ENCODE measurements around the gene AFG1L. TPM values are rescaled to one million over a fixed set of nuclear protein-coding genes. Genes with fewer than 3 reads are reported as not detected.
"Not testable (repeated sequence)": the region's sequence is repeated elsewhere in the genome, so short reads cannot be mapped to it uniquely, and the experiment has no call there.

AFG1L gene
- total RNA-seq, 1 experiment from 2014 or later: 4.9 TPM

DNA sequence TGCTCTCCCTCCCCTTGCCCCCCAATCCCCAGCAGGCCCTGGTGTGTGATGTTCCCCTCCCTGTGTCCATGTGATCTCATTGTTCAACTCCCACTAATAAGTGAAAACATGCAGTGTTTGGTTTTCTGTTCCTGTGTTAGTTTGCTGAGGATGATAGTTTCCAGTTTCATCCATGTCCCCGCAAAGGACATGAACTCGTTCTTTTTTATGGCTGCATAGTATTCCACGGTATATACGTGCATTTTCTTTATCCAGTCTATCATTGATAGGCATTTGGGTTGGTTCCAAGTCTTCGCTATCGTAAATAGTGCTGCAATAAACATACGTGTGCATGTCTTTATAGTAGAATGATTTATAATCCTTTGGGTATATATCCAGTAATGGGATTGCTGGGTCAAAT lies 49.8 kb upstream of the AFG1L start:
- Histone ChIP-seq H4K20me1 (ENCODE audit: insufficient read depth) (0 out of 2 replicates have a peak, but pooled peaks cover 16% of the 10 kb centered on the region), H3K79me2 (ENCODE audit: insufficient read depth, low read length) (peaks cover 92% of the 10 kb centered on the region)
- H3K27ac ChIP-seq (ENCODE audit: low read depth, low read length); H3K9ac ChIP-seq (ENCODE audit: low read length); H3K36me3 ChIP-seq (ENCODE audit: control insufficient read depth in 1 of 2, insufficient read depth in 2 of 2, low read length in 2 of 2); BruUV-seq (replicated peaks); H3K27me3 ChIP-seq (ENCODE audit: insufficient read depth, low read length); H2AFZ ChIP-seq (ENCODE audit: low read depth, low read length, poor library complexity, severe bottlenecking); H3K4me1 ChIP-seq (ENCODE audit: control insufficient read depth in 1 of 2, insufficient read depth in 2 of 2, low read length in 2 of 2); POLR2A ChIA-PET; DNase-seq (ENCODE audit: low read depth, low spot score); ATAC-seq; H3K9me2 ChIP-seq (ENCODE audit: insufficient read depth); intact Hi-C loops (cut with micrococcal nuclease); H3K4me3 ChIP-seq (replicated peaks in 1 of 2; ENCODE audit: low read depth in 1 of 2, low read length in 2 of 2); CTCF ChIA-PET; H3K4me2 ChIP-seq (ENCODE audit: low read length); H3K9me3 ChIP-seq (ENCODE audit: control insufficient read depth in 1 of 2, insufficient read depth in 1 of 2, low read depth in 1 of 2, low read length in 2 of 2): not testable (repeated sequence)
- RAD21 ChIA-PET (ENCODE audit: low non-redundant PET in 1 of 2, low total read pairs in 2 of 2, uncharacterized antibody in 2 of 2, unreplicated experiment in 2 of 2): interaction anchor here in 1 of 2 experiments (0.6 kb wide), 1 partner anchor 9 kb away, joined by 3 read pairs; no protein-coding TSS in a partner anchor

DNA sequence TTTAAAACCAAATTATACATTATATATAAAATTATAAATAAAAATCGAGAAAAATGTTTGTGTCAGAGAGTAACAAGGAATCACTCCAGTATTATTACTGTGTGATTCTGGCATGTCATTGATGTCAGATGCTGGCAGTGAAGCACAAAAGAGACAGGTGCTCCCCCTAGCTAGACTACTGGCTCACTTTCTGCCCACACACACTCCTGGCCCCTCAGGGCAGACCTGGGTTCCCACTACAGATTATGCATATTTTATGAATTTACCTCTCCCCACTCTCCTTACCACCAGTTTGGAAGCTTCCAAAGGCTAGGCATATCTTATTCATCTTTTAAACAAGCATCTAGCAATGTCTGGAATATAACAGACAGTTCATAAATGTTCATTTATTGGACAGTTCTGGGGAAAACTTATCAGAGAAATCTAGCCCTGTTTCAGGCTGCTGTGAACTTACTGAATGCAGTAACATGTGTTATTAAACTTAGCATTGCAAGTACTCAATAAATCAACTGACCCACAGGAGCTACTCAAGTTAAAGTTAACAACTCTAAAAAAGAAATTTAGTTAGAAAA lies 46.8 kb upstream of the AFG1L start:
- no TSS peak for BruUV-seq (replicated peaks)
- RAD21 ChIA-PET (ENCODE audit: low non-redundant PET in 1 of 2, low total read pairs in 2 of 2, uncharacterized antibody in 2 of 2, unreplicated experiment in 2 of 2): no interaction called here

More for the DNA sequence above, 46.8 kb upstream of the AFG1L start:
- POLR2A ChIA-PET: interaction anchor here (1.4 kb wide), 1 partner anchor 13 kb away, joined by 4 read pairs; the partner anchor contains the start of gene SNX3
- Histone ChIP-seq H3K9me2 (ENCODE audit: insufficient read depth) (no peaks in the 10 kb centered on the region), H3K79me2 (ENCODE audit: insufficient read depth, low read length) (peaks cover 92% of the 10 kb centered on the region), H3K4me1 (ENCODE audit: control insufficient read depth in 1 of 2, insufficient read depth in 2 of 2, low read length in 2 of 2) (no peaks in the 10 kb centered on the region), H3K27ac (ENCODE audit: low read depth, low read length) (no peak overlapping the region), H3K9ac (ENCODE audit: low read length) (no peak overlapping the region), H3K36me3 (ENCODE audit: control insufficient read depth in 1 of 2, insufficient read depth in 2 of 2, low read length in 2 of 2) (0 out of 4 replicates have a peak, but pooled peaks cover 0 to 3% of the 10 kb centered on the region in 2 experiments), H3K9me3 (ENCODE audit: control insufficient read depth in 1 of 2, insufficient read depth in 1 of 2, low read depth in 1 of 2, low read length in 2 of 2) (no peaks in the 10 kb centered on the region), H3K27me3 (ENCODE audit: insufficient read depth, low read length) (no peaks in the 10 kb centered on the region), H3K4me3 (replicated peaks in 1 of 2; ENCODE audit: low read depth in 1 of 2, low read length in 2 of 2) (no peak overlapping the region), H3K4me2 (ENCODE audit: low read length) (no peak overlapping the region), H4K20me1 (ENCODE audit: insufficient read depth) (0 out of 2 replicates have a peak, but pooled peaks cover 11% of the 10 kb centered on the region), H2AFZ (ENCODE audit: low read depth, low read length, poor library complexity, severe bottlenecking) (no peak overlapping the region)
- no peak for ATAC-seq
- intact Hi-C loops (cut with micrococcal nuclease): no loop called here
- DNase-seq (ENCODE audit: low read depth, low spot score): no peak
- TF ChIP-seq, protein P1, sequence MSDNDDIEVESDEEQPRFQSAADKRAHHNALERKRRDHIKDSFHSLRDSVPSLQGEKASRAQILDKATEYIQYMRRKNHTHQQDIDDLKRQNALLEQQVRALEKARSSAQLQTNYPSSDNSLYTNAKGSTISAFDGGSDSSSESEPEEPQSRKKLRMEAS (IDR thresholded peaks at IDR 0.05): no peak
- TF ChIP-seq, protein P2, sequence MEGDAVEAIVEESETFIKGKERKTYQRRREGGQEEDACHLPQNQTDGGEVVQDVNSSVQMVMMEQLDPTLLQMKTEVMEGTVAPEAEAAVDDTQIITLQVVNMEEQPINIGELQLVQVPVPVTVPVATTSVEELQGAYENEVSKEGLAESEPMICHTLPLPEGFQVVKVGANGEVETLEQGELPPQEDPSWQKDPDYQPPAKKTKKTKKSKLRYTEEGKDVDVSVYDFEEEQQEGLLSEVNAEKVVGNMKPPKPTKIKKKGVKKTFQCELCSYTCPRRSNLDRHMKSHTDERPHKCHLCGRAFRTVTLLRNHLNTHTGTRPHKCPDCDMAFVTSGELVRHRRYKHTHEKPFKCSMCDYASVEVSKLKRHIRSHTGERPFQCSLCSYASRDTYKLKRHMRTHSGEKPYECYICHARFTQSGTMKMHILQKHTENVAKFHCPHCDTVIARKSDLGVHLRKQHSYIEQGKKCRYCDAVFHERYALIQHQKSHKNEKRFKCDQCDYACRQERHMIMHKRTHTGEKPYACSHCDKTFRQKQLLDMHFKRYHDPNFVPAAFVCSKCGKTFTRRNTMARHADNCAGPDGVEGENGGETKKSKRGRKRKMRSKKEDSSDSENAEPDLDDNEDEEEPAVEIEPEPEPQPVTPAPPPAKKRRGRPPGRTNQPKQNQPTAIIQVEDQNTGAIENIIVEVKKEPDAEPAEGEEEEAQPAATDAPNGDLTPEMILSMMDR (IDR thresholded peaks at IDR 0.05 in 2 of 3, conservative IDR thresholded peaks at IDR 0.05 in 1 of 3; ENCODE audit: borderline replicate concordance in 1 of 3, insufficient read depth in 1 of 3, low read depth in 2 of 3, low read length in 2 of 3): peak in 1 of 3 experiments; percentile 18; a peak in 1 of 6 replicates
- CTCF ChIA-PET: interaction anchor here (1.6 to 2.0 kb wide), 2 partner anchors 16 to 245 kb away, joined by 3 to 4 read pairs; no protein-coding TSS in a partner anchor

Data from HCT116 (cell line).